ENCODE data around the gene DARS2. TPM values are rescaled to one million over a fixed set of nuclear protein-coding genes. Genes with fewer than 3 reads are reported as not detected.

The DARS2 gene
- total and polyA plus RNA-seq, 2 donors (not counting 1 experiment from before 2014, with no cell fraction given) = 4.5 to 17.3 TPM

GRCh38 chr1:173903827-173904531, 79.5 kb downstream of the DARS2 start:
- Mint-ChIP-seq H3K9me3 (ENCODE audit: insufficient read depth) (no peaks in the 10 kb centered on the region), H3K4me3 (no peak overlapping the region), H3K4me1 (peaks cover 2% of the 10 kb centered on the region), H3K27me3 (no peaks in the 10 kb centered on the region), H3K27ac (no peak overlapping the region)
- intact Hi-C loops (cut with micrococcal nuclease) = no loop called here
- whole genome bisulfite sequencing (ENCODE audit: insufficient coverage) = 77% methylated on average over 3 of the region's 6 CpGs
- DNase-seq (no peak), ATAC-seq (ENCODE audit: low read depth) (no peak)
- Histone ChIP-seq H3K4me1 (ENCODE audit: control insufficient read depth in 2 of 2, insufficient read depth in 2 of 2, low read length in 2 of 2) (no peaks in the 10 kb centered on the region), H3K9me3 (ENCODE audit: control extremely low read depth in 1 of 3, control insufficient read depth in 2 of 3, insufficient read depth in 1 of 3, low read length in 2 of 3) (no peaks in the 10 kb centered on the region), H3K27ac (ENCODE audit: low read length in 2 of 2) (no peak overlapping the region), H3K9ac (ENCODE audit: low read length) (no peak overlapping the region), H3K36me3 (replicated peaks in 1 of 2; ENCODE audit: control extremely low read depth in 1 of 2, control insufficient read depth in 1 of 2, extremely low read depth in 1 of 2, insufficient read depth in 2 of 2, low read length in 1 of 2) (no peaks in the 10 kb centered on the region), H3K79me2 (ENCODE audit: control insufficient read depth, insufficient read depth, low read length) (no peaks in the 10 kb centered on the region), H3K4me3 (ENCODE audit: control extremely low read depth in 1 of 5, extremely low read depth in 1 of 5, insufficient read depth in 1 of 5, low read depth in 2 of 5, low read length in 4 of 5) (no peak overlapping the region), H3K4me2 (replicated peaks; ENCODE audit: low read depth, low read length, poor library complexity, severe bottlenecking) (no peak overlapping the region), H3K27me3 (replicated peaks in 1 of 4; ENCODE audit: control extremely low read depth in 1 of 4, control insufficient read depth in 3 of 4, insufficient read depth in 4 of 4, low read length in 3 of 4) (no peaks in the 10 kb centered on the region), H2AFZ (ENCODE audit: insufficient read depth, low read depth, low read length, poor library complexity, severe bottlenecking) (no peak overlapping the region), H4K20me1 (ENCODE audit: control insufficient read depth, insufficient read depth, low read length, poor library complexity, severe bottlenecking) (no peaks in the 10 kb centered on the region)
- ChIA-PET POLR2A (no interaction called here), CTCF (interaction anchor here (0.6 kb wide), 1 partner anchor 484 kb away, joined by 3 read pairs; no protein-coding TSS in a partner anchor)
- no peak for TF ChIP-seq EZH2 (IDR thresholded peaks at IDR 0.05; ENCODE audit: borderline replicate concordance, insufficient read depth, low read depth, low read length, poor library complexity, severe bottlenecking)
- TF ChIP-seq CTCF (IDR thresholded peaks at IDR 0.05) = no peak

Small RNAs within 50 kb of the gene (small RNA-seq; reads per million reads assigned to genes)
- gene RF00019 (ENCODE audit: insufficient read length, low read depth, low replicate concordance) = not detected

Other genes with a start within 250 kb of the DARS2 start
- not detected in 2 replicates for gene SLC9C2, start 221.6 kb upstream of the DARS2 start, total RNA-seq
- not detected in 2 replicates for gene SLC9C2, start 221.6 kb upstream of the DARS2 start, polyA plus RNA-seq
- not detected in 2 replicates for gene TEX50, start 189.3 kb upstream of the DARS2 start, total RNA-seq
- not detected in 2 replicates for gene TEX50, start 189.3 kb upstream of the DARS2 start, polyA plus RNA-seq
- not detected in 2 replicates for gene ANKRD45, start 154.8 kb upstream of the DARS2 start, total RNA-seq
- gene ANKRD45, start 154.8 kb upstream of the DARS2 start, polyA plus RNA-seq = 0.06 TPM in 1 of 2 replicates, not detected in the other
- 32.2 and 35.4 TPM in 2 replicates for gene KLHL20, start 109.7 kb upstream of the DARS2 start, total RNA-seq
- gene KLHL20, start 109.7 kb upstream of the DARS2 start, polyA plus RNA-seq = 8.9 and 10.8 TPM in 2 replicates
- gene CENPL, start 210 bp downstream of the DARS2 start, total RNA-seq = 9.7 and 14.4 TPM in 2 replicates
- gene CENPL, start 210 bp downstream of the DARS2 start, polyA plus RNA-seq = 3.2 and 3.8 TPM in 2 replicates
- gene GAS5, start 43.3 kb downstream of the DARS2 start, total RNA-seq = 590 and 622 TPM in 2 replicates
- 472 and 849 TPM in 2 replicates for gene GAS5, start 43.3 kb downstream of the DARS2 start, polyA plus RNA-seq
- gene ZBTB37, start 43.7 kb downstream of the DARS2 start, total RNA-seq = 37.0 and 37.1 TPM in 2 replicates
- 4.9 and 6.3 TPM in 2 replicates for gene ZBTB37, start 43.7 kb downstream of the DARS2 start, polyA plus RNA-seq
- not detected in 2 replicates for gene SERPINC1, start 92.7 kb downstream of the DARS2 start, total RNA-seq
- 0.12 TPM in 1 of 2 replicates, not detected in the other for gene SERPINC1, start 92.7 kb downstream of the DARS2 start, polyA plus RNA-seq
- gene RC3H1, start 197.7 kb downstream of the DARS2 start, total RNA-seq = 84.4 and 84.5 TPM in 2 replicates
- 6.8 and 8.5 TPM in 2 replicates for gene RC3H1, start 197.7 kb downstream of the DARS2 start, polyA plus RNA-seq

Measured in B cell (primary cell).